ENCODE results near the gene SYTL3.

GRCh38 chr6:158758941-158759479 is 109.2 kb downstream of the SYTL3 start:
- TF ChIP-seq CTCF (IDR thresholded peaks at IDR 0.05; ENCODE audit: low read length) (no peak), EZH2 (IDR thresholded peaks at IDR 0.05; ENCODE audit: borderline replicate concordance, low read length) (no peak)
